Urothelium cell line (cell line): ENCODE results near the gene CCDC141.

Experiments used
- DNase-seq: peaks from one replicate; pipeline ENCODE4 v3.0.0; 2011; ENCODE audit warnings: low spot score, mixed read lengths
- FAIRE-seq: peaks from 2 replicates; lab custom pipeline; 2011; peaks lifted over from hg19 to GRCh38; lab: Jason Lieb, UNC

CCDC141 gene

DNA sequence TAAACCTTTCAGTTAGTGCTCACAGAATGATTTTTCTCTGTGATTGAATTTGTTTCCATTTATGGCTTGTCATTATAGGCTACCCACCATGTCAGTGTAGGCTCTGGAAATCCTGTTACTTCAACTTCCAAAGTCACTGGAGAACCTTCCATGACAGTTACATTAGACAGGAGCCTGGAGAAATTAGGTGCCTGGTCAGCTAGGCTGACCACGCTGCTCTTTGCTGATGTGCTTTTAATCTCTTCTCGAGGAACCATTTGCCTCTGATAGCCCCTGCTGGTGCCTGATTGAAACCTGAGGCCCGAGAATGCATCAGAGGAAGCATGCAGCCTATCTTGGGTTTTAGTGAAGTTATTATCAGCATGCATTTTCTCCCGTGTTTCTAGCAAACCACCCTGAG, 213.1 kb downstream of the CCDC141 start:
- no peak for FAIRE-seq

DNA sequence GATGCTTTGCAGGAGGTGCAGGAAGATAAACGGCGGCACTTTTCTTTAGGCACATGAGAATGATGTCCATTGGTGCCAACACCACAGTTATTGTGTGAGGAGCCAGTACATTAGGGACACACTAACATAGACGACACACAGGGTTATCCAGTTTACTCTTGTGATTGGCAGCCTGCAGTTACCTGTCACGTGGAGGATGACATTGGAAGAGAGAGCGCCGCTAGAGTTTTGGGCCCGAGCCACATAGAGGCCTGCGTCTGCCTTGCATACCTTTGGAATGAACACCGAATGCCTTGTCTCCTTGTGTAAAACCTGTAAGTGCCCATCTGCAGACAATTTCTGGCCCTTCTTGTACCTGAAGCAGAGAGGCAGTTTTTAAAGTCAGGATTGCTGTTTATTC, 215.9 kb downstream of the CCDC141 start:
- DNase-seq (no peak), FAIRE-seq (no peak)

More for the DNA sequence above, 213.1 kb downstream of the CCDC141 start:
- no peak for DNase-seq

GRCh38 chr2:178833382-178833781, 216.6 kb downstream of the CCDC141 start:
- FAIRE-seq: no peak
- DNase-seq: no peak

DNA sequence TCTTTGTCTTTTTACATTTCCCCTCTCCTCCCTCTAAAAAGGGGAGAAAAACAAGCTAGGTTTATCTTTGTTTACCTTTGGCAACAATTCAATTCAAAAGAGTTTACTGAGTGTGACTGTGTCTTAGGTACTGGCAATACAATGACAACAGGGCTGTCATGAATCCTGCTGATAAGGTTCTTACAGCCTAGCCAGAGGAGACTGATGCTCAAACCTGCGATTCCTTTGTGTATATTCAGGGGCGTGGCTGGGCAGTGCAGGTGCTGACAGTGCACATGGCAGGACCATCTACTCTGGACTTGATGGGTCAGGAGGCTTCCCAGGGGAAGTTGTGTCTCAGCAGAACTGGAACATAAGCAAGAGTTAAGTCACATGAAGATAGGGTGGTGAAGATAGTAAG, 219.5 kb downstream of the CCDC141 start:
- DNase-seq (no peak), FAIRE-seq (no peak)

- FAIRE-seq: no peak
Measured at GRCh38 chr2:178829981-178830380, 220.0 kb downstream of the CCDC141 start.

GRCh38 chr2:178829299-178829960, 220.5 kb downstream of the CCDC141 start:
- DNase-seq (no peak), FAIRE-seq (no peak)

More at GRCh38 chr2:178829981-178830380, 220.0 kb downstream of the CCDC141 start:
- DNase-seq: no peak

- no peak for DNase-seq
- FAIRE-seq: no peak
Measured at GRCh38 chr2:178828486-178828881, 221.5 kb downstream of the CCDC141 start.

- FAIRE-seq: no peak
- no peak for DNase-seq
Measured at GRCh38 chr2:178827739-178828485, 222.0 kb downstream of the CCDC141 start.

DNA sequence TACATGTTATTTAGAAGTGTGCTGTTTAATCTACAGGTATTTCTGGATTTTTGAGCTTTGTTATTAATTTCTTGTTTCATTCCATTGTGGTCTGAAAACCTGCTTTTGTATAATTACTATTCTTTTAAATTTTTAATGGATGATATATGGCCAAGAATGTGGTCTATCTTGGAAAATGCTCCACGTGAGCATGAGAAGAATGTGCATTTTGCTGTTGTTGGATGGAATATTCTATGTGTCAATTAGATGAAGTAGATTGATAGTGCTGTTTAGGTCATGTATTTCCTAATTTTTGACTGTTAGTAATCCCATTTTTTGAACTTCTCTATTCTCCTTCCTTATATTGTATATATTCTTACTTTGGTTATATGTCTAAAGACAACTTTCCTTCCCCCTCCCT, 222.8 kb downstream of the CCDC141 start:
- DNase-seq (no peak), FAIRE-seq (no peak)

GRCh38 chr2:178825183-178825582, 224.8 kb downstream of the CCDC141 start:
- DNase-seq (no peak), FAIRE-seq (no peak)

- DNase-seq: no peak
- FAIRE-seq: no peak
Measured at GRCh38 chr2:178824181-178824580, 225.8 kb downstream of the CCDC141 start.

- FAIRE-seq: no peak
- DNase-seq: no peak
Measured at GRCh38 chr2:178819992-178820391, 229.9 kb downstream of the CCDC141 start.

GRCh38 chr2:178819147-178819875, 230.6 kb downstream of the CCDC141 start:
- no peak for FAIRE-seq

GRCh38 chr2:178811901-178812300, 238.0 kb downstream of the CCDC141 start:
- no peak for DNase-seq
- no peak for FAIRE-seq

More at GRCh38 chr2:178819147-178819875, 230.6 kb downstream of the CCDC141 start:
- DNase-seq: no peak

- DNase-seq (no peak), FAIRE-seq (no peak)
Measured at GRCh38 chr2:178811045-178811444, 238.9 kb downstream of the CCDC141 start.

DNA sequence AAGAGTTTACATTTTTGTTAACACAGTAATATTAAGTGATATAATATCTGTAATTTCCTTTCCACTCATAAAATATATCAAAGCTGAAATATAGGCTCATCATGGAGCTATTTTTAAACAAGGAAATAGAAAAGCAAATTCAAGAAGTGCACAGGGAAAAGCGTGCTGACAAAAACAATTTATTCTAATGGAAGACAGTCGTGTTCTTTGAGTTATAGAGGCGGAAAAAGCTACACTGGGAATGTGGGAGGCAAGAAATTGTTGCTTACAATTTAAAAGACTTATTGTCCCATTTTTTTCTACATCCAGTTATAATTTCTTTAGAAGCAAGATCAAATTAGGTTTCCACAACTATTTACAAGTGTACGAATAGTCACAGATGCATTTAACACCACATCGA, 239.5 kb downstream of the CCDC141 start:
- DNase-seq: no peak
- no peak for FAIRE-seq

DNA sequence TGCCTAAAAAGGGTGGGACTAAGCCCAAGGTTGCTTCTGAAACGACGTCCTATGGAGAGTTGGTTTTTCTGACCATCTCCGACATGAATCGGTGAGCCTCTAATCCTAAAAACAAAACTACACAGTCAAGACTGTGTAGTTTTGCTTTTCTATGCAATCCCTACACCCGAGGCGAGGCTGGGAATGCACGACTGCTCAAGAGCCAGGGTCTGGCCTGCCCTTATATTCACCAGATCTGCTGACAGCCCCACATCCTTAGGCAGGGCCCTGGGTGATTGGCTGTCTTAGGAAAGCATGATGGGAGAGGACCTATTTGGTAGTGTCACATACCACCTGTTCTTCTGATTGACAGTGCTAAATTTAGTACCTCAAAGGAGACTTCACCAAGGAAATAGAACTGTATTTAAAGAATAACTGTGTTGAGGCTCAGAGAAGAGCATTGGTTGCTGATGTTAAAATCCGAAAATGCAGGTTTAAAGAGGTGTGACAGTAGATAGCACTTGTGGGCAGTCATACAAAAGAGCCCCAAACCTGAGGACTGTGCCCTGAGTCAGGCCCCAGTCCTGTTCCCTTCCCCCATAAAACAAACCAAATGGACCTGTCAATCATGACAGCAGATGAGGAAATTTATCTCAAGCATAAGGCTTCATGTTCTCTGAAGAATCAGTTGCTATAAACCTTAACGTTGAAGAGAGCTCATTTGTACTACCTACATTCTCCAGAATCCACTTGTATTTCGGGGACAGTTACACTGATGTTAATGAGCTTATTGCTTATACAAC, 242.5 kb downstream of the CCDC141 start, which contains the start of gene TTN:
TSS of gene TTN (minus strand) at position 197 of the 782 bp plus-strand sequence. CDS start 2,781 bp downstream, outside the sequence.
- FAIRE-seq: no peak

GRCh38 chr2:178806543-178806942, 243.4 kb downstream of the CCDC141 start:
- no peak for FAIRE-seq
- DNase-seq: no peak

More for the DNA sequence above, 242.5 kb downstream of the CCDC141 start, which contains the start of gene TTN:
- DNase-seq: no peak

GRCh38 chr2:178805457-178805856, 244.5 kb downstream of the CCDC141 start:
- FAIRE-seq: no peak

GRCh38 chr2:178804791-178805190, 245.1 kb downstream of the CCDC141 start:
- DNase-seq: peak; percentile 45
- FAIRE-seq: peak; percentile 66

More at GRCh38 chr2:178805457-178805856, 244.5 kb downstream of the CCDC141 start:
- no peak for DNase-seq

GRCh38 chr2:178800510-178800909, 249.4 kb downstream of the CCDC141 start:
- DNase-seq: no peak
- FAIRE-seq: no peak
